WTC11 (cell line): Measurements from ENCODE around the gene GDPD4. TPM values are rescaled to one million over a fixed set of nuclear protein-coding genes. Genes with fewer than 3 reads are reported as not detected.

Experiments
- ATAC-seq: fragments of 200-7000 bp; cut with Tn5 transposase; 2 replicates; pipeline ENCODE4 v1.10.0; 2021; ENCODE audit warnings: mild to moderate bottlenecking, moderate library complexity
- CTCF ChIA-PET: fragments of 300-600 bp; sonication (Branson Sonifier 250); formaldehyde crosslinking; loops from one replicate; lab custom pipeline; 2021; ENCODE audit warnings: antibody characterized with exemption; lab: Charles Lee
- POLR2A ChIA-PET: fragments of 350-600 bp; sonication (Branson Sonifier 250); formaldehyde crosslinking; loops from one replicate; lab custom pipeline; 2021; ENCODE audit warnings: antibody characterized with exemption; lab: Charles Lee
- DNase-seq: peaks from one replicate; pipeline ENCODE4 v3.0.0; 2021; ENCODE audit warnings: low spot score
- H3K27ac Mint-ChIP-seq: 2 replicates; pipeline ENCODE4 v1.8.0; 2021; ENCODE audit warnings: mixed read lengths
- H3K27me3 Mint-ChIP-seq: 2 replicates; pipeline ENCODE4 v1.8.0; 2021; ENCODE audit warnings: low read depth, mild to moderate bottlenecking, moderate library complexity, mixed read lengths
- H3K36me3 Mint-ChIP-seq: 2 replicates; pipeline ENCODE4 v1.8.0; 2021; ENCODE audit warnings: mixed read lengths
- H3K4me1 Mint-ChIP-seq: 2 replicates; pipeline ENCODE4 v1.8.0; 2022; ENCODE audit warnings: mixed read lengths
- H3K4me3 Mint-ChIP-seq: 2 replicates; pipeline ENCODE4 v1.8.0; 2021; ENCODE audit warnings: mild to moderate bottlenecking, moderate library complexity, mixed read lengths
- H3K9me3 Mint-ChIP-seq: 2 replicates; pipeline ENCODE4 v1.8.0; 2021; ENCODE audit warnings: mixed read lengths
- CREB1 ChIP-seq: sonication (generic); formaldehyde crosslinking; IDR thresholded peaks from 2 replicates; pipeline ENCODE4 v1.8.0; 2023; ENCODE audit warnings: mild to moderate bottlenecking, missing genetic modification reagents
- ESRRA ChIP-seq: sonication (generic); formaldehyde crosslinking; IDR thresholded peaks from 2 replicates; pipeline ENCODE4 v1.8.1; 2022; ENCODE audit warnings: mild to moderate bottlenecking, missing genetic modification reagents, borderline replicate concordance
- ETV6 ChIP-seq: sonication (generic); formaldehyde crosslinking; IDR thresholded peaks from 2 replicates; pipeline ENCODE4 v1.8.1; 2022; ENCODE audit warnings: mild to moderate bottlenecking, missing genetic modification reagents
- FOXP1 ChIP-seq: sonication (generic); formaldehyde crosslinking; IDR thresholded peaks from 2 replicates; pipeline ENCODE4 v1.8.0; 2022; ENCODE audit warnings: missing genetic modification reagents, mild to moderate bottlenecking, moderate library complexity, borderline replicate concordance
- HMGA2 ChIP-seq: fragments of 250-450 bp; sonication (Bioruptor Pico); IDR thresholded peaks from 2 replicates; pipeline ENCODE4 v1.4.0; 2021; ENCODE audit warnings: mild to moderate bottlenecking, moderate library complexity
- JAZF1 ChIP-seq: fragments of 250-450 bp; sonication (Bioruptor Pico); IDR thresholded peaks from 2 replicates; pipeline ENCODE4 v1.9.0; 2021; ENCODE audit warnings: moderate library complexity, mild to moderate bottlenecking, inconsistent platforms
- NFYB ChIP-seq: sonication (generic); formaldehyde crosslinking; conservative IDR thresholded peaks from 2 replicates; pipeline ENCODE4 v1.8.0; 2022; ENCODE audit warnings: low read depth, missing genetic modification reagents
- NR2C2 ChIP-seq: sonication (generic); formaldehyde crosslinking; IDR thresholded peaks from 2 replicates; pipeline ENCODE4 v1.8.0; 2022; ENCODE audit warnings: mild to moderate bottlenecking, missing genetic modification reagents
- RELA ChIP-seq: sonication (generic); formaldehyde crosslinking; IDR thresholded peaks from 2 replicates; pipeline ENCODE4 v1.8.1; 2022; ENCODE audit warnings: missing genetic modification reagents, mild to moderate bottlenecking, borderline replicate concordance
- SMAD4 ChIP-seq: sonication (generic); formaldehyde crosslinking; IDR thresholded peaks from 2 replicates; pipeline ENCODE4 v1.8.0; 2022; ENCODE audit warnings: mild to moderate bottlenecking, missing genetic modification reagents
- TP53 ChIP-seq: sonication (generic); formaldehyde crosslinking; IDR thresholded peaks from 2 replicates; pipeline ENCODE4 v1.8.1; 2023; ENCODE audit warnings: mild to moderate bottlenecking, missing genetic modification reagents
- ZNF219 ChIP-seq: sonication (generic); formaldehyde crosslinking; IDR thresholded peaks from 2 replicates; pipeline ENCODE4 v1.8.0; 2023; ENCODE audit warnings: missing genetic modification reagents, mild to moderate bottlenecking, borderline replicate concordance
- ZNF671 ChIP-seq: fragments of 250-450 bp; sonication (Bioruptor Pico); IDR thresholded peaks from 2 replicates; pipeline ENCODE4 v1.8.0; 2021; ENCODE audit warnings: mild to moderate bottlenecking
- total RNA-seq: library from RNA; stranded (reverse); gene quantifications from 3 replicates; pipeline ENCODE4 v1.2.3, GENCODE V29; 2021
- TF ChIP-seq, protein P1 (sequence below): sonication (generic); formaldehyde crosslinking; IDR thresholded peaks from 2 replicates; pipeline ENCODE4 v1.8.1; 2023; ENCODE audit warnings: mild to moderate bottlenecking, missing genetic modification reagents, borderline replicate concordance
- TF ChIP-seq, protein P2 (sequence below): sonication (generic); formaldehyde crosslinking; IDR thresholded peaks from 2 replicates; pipeline ENCODE4 v1.8.1; 2022; ENCODE audit warnings: low read depth, mild to moderate bottlenecking, moderate library complexity, missing genetic modification reagents, borderline replicate concordance
- TF ChIP-seq, protein P3 (sequence below): sonication (generic); formaldehyde crosslinking; IDR thresholded peaks from 2 replicates; pipeline ENCODE4 v1.8.1; 2022; ENCODE audit warnings: mild to moderate bottlenecking, moderate library complexity, missing genetic modification reagents
- TF ChIP-seq, protein P4 (sequence below): sonication (generic); formaldehyde crosslinking; IDR thresholded peaks from 2 replicates; pipeline ENCODE4 v1.8.0; 2023; ENCODE audit warnings: missing genetic modification reagents, mild to moderate bottlenecking, borderline replicate concordance

Gene GDPD4
- total RNA-seq, 1 experiment from 2014 or later = not detected

DNA sequence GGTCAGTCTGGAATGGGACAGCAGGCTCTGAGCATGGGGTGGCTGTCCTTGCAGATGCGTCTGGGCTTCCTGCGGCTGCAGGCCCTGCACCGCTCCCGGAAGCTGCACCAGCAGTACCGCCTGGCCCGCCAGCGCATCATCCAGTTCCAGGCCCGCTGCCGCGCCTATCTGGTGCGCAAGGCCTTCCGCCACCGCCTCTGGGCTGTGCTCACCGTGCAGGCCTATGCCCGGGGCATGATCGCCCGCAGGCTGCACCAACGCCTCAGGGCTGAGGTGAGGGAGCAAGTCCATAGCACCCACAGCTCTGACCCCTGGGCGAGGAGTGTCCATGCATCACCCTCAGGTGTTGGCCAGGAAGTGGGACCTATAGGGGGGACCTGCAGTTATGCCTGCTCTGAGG is 121.8 kb downstream of the GDPD4 start (continued):
- no peak for TF ChIP-seq FOXP1 (CRISPR knock-in tag)

DNA sequence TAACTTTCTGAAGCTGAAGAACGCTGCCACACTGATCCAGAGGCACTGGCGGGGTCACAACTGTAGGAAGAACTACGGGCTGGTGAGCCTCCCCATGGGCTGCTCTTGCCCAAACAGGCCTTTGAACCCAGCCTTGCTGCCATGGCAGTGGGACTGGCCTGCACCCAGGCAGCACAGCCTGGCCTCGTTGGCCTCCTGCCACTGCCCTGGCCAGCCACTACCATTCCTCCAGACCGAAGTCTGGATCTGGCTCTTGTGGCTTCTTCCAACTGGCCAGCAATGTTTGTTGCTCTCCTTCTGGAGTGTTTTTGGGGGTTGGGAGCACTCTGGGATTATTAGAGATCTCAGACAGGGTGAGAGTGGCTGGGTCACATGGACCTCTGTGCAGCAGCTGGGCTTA is 122.4 kb downstream of the GDPD4 start:
- Mint-ChIP-seq H3K9me3 (peaks cover 4% of the 10 kb centered on the region), H3K27me3 (0 out of 2 replicates have a peak, but pooled peaks cover 8% of the 10 kb centered on the region), H3K4me3 (no peak overlapping the region), H3K27ac (no peak overlapping the region), H3K36me3 (no peaks in the 10 kb centered on the region; the same call in 1 of the 2 replicates), H3K4me1 (peaks cover 28% of the 10 kb centered on the region)
- ChIA-PET POLR2A (no interaction called here), CTCF (interaction anchor here (0.9 to 2.3 kb wide), 2 partner anchors 10 to 52 kb away, joined by 4 to 7 read pairs; partner anchors contain the start of gene MYO7A)
- ATAC-seq = no peak
- no peak for DNase-seq
- no peak for TF ChIP-seq CREB1 (CRISPR knock-in tag)
- no peak for TF ChIP-seq ZNF671 (CRISPR knock-in tag)

DNA sequence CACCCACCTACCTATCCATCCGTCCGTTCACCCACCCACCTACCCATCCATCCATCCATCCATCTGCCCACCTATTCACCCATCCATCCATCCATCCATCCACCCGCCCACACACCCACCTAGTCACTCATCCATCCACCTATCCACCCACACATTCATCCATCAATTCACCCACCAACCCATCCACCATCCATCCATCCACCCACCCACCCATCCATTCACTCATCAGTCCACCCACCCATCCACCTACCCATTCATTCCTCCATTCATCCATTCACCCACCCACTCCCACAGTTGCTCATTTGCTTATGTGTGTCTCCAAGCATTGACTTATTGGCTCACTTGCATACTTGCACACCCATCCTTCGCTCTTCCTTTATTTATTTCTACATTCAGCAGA is 123.3 kb downstream of the GDPD4 start:
- Mint-ChIP-seq H3K9me3 (peaks cover 4% of the 10 kb centered on the region), H3K36me3 (no peaks in the 10 kb centered on the region; the same call in 1 of the 2 replicates), H3K4me1 (peaks cover 34% of the 10 kb centered on the region), H3K4me3 (no peak overlapping the region), H3K27me3 (peaks cover 8% of the 10 kb centered on the region; the same call in 1 of the 2 replicates), H3K27ac (no peak overlapping the region)
- DNase-seq (no peak), ATAC-seq (no peak)
- TF ChIP-seq NR2C2 (CRISPR knock-in tag) (no peak), ZNF219 (no peak), NFYB (CRISPR knock-in tag) (no peak), SMAD4 (CRISPR knock-in tag) (no peak)
- POLR2A ChIA-PET = no interaction called here
- CTCF ChIA-PET = interaction anchor here (2.3 kb wide), 1 partner anchor 51 kb away, joined by 7 read pairs; the partner anchor contains the start of gene MYO7A

DNA sequence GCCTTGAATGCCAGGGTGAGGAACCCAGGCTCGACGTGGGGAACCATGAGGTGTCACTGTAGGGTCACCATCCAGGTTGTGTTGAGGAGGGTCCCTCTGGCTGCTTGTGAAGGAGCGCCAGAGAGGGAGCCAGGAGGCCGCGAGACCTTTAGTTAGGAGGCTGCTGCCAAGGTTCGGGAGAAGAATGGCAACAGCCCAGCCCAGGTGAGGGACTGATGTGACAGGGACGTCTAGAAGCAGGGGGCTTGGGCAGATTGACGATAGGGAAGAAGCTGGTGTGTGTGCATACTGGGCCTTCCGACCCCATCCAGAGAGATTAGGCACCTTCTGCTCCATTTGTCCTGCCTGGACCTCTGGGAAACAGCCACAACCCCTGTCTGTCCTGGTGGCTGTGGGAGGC is 124.5 kb downstream of the GDPD4 start:
- TF ChIP-seq ETV6 (CRISPR knock-in tag) (no peak), RELA (CRISPR knock-in tag) (no peak), FOXP1 (CRISPR knock-in tag) (no peak), HMGA2 (CRISPR knock-in tag) (no peak), TP53 (CRISPR knock-in tag) (no peak), ESRRA (CRISPR knock-in tag) (no peak), JAZF1 (CRISPR knock-in tag) (no peak)
- TF ChIP-seq, protein P1, sequence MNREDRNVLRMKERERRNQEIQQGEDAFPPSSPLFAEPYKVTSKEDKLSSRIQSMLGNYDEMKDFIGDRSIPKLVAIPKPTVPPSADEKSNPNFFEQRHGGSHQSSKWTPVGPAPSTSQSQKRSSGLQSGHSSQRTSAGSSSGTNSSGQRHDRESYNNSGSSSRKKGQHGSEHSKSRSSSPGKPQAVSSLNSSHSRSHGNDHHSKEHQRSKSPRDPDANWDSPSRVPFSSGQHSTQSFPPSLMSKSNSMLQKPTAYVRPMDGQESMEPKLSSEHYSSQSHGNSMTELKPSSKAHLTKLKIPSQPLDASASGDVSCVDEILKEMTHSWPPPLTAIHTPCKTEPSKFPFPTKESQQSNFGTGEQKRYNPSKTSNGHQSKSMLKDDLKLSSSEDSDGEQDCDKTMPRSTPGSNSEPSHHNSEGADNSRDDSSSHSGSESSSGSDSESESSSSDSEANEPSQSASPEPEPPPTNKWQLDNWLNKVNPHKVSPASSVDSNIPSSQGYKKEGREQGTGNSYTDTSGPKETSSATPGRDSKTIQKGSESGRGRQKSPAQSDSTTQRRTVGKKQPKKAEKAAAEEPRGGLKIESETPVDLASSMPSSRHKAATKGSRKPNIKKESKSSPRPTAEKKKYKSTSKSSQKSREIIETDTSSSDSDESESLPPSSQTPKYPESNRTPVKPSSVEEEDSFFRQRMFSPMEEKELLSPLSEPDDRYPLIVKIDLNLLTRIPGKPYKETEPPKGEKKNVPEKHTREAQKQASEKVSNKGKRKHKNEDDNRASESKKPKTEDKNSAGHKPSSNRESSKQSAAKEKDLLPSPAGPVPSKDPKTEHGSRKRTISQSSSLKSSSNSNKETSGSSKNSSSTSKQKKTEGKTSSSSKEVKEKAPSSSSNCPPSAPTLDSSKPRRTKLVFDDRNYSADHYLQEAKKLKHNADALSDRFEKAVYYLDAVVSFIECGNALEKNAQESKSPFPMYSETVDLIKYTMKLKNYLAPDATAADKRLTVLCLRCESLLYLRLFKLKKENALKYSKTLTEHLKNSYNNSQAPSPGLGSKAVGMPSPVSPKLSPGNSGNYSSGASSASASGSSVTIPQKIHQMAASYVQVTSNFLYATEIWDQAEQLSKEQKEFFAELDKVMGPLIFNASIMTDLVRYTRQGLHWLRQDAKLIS = no peak
- TF ChIP-seq, protein P2, sequence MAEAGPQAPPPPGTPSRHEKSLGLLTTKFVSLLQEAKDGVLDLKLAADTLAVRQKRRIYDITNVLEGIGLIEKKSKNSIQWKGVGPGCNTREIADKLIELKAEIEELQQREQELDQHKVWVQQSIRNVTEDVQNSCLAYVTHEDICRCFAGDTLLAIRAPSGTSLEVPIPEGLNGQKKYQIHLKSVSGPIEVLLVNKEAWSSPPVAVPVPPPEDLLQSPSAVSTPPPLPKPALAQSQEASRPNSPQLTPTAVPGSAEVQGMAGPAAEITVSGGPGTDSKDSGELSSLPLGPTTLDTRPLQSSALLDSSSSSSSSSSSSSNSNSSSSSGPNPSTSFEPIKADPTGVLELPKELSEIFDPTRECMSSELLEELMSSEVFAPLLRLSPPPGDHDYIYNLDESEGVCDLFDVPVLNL (CRISPR knock-in tag) = no peak
- TF ChIP-seq, protein P3, sequence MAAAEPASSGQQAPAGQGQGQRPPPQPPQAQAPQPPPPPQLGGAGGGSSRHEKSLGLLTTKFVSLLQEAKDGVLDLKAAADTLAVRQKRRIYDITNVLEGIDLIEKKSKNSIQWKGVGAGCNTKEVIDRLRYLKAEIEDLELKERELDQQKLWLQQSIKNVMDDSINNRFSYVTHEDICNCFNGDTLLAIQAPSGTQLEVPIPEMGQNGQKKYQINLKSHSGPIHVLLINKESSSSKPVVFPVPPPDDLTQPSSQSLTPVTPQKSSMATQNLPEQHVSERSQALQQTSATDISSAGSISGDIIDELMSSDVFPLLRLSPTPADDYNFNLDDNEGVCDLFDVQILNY (CRISPR knock-in tag) = no peak
- TF ChIP-seq, protein P4, sequence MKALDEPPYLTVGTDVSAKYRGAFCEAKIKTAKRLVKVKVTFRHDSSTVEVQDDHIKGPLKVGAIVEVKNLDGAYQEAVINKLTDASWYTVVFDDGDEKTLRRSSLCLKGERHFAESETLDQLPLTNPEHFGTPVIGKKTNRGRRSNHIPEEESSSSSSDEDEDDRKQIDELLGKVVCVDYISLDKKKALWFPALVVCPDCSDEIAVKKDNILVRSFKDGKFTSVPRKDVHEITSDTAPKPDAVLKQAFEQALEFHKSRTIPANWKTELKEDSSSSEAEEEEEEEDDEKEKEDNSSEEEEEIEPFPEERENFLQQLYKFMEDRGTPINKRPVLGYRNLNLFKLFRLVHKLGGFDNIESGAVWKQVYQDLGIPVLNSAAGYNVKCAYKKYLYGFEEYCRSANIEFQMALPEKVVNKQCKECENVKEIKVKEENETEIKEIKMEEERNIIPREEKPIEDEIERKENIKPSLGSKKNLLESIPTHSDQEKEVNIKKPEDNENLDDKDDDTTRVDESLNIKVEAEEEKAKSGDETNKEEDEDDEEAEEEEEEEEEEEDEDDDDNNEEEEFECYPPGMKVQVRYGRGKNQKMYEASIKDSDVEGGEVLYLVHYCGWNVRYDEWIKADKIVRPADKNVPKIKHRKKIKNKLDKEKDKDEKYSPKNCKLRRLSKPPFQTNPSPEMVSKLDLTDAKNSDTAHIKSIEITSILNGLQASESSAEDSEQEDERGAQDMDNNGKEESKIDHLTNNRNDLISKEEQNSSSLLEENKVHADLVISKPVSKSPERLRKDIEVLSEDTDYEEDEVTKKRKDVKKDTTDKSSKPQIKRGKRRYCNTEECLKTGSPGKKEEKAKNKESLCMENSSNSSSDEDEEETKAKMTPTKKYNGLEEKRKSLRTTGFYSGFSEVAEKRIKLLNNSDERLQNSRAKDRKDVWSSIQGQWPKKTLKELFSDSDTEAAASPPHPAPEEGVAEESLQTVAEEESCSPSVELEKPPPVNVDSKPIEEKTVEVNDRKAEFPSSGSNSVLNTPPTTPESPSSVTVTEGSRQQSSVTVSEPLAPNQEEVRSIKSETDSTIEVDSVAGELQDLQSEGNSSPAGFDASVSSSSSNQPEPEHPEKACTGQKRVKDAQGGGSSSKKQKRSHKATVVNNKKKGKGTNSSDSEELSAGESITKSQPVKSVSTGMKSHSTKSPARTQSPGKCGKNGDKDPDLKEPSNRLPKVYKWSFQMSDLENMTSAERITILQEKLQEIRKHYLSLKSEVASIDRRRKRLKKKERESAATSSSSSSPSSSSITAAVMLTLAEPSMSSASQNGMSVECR (CRISPR knock-in tag) = no peak
- Mint-ChIP-seq H3K36me3 (no peaks in the 10 kb centered on the region; the same call in 1 of the 2 replicates), H3K27me3 (peaks cover 8% of the 10 kb centered on the region; the same call in 1 of the 2 replicates), H3K27ac (no peak overlapping the region), H3K4me1 (peaks cover 46% of the 10 kb centered on the region), H3K9me3 (peaks cover 4% of the 10 kb centered on the region), H3K4me3 (no peak overlapping the region)
- ChIA-PET POLR2A (no interaction called here), CTCF (interaction anchor here (1.4 to 10.1 kb wide), 2 partner anchors 46 to 50 kb away, joined by 3 to 121 read pairs; partner anchors contain the start of gene MYO7A)
- DNase-seq (no peak), ATAC-seq (no peak)
